ENCODE measurements around the gene PARD3.
"Not testable (repeated sequence)": the region's sequence is repeated elsewhere in the genome, so short reads cannot be mapped to it uniquely, and the experiment has no call there.

PARD3 gene

GRCh38 chr10:34797155-34797554 is 17.9 kb downstream of the PARD3 start:
- no peak for DNase-seq

- DNase-seq = no peak
Measured at GRCh38 chr10:34796133-34796532, 19.0 kb downstream of the PARD3 start.

- DNase-seq = no peak
Measured at GRCh38 chr10:34795334-34795733, 19.8 kb downstream of the PARD3 start.

- DNase-seq = no peak
Measured at GRCh38 chr10:34794835-34795234, 20.3 kb downstream of the PARD3 start.

- DNase-seq = not testable (repeated sequence)
Measured at GRCh38 chr10:34793581-34793980, 21.5 kb downstream of the PARD3 start.

GRCh38 chr10:34792881-34793280 is 22.2 kb downstream of the PARD3 start:
- no peak for DNase-seq

GRCh38 chr10:34791947-34792346 is 23.1 kb downstream of the PARD3 start:
- DNase-seq = no peak

- no peak for DNase-seq
Measured at GRCh38 chr10:34791228-34791627, 23.9 kb downstream of the PARD3 start.

GRCh38 chr10:34789966-34790506 is 25.1 kb downstream of the PARD3 start:
- DNase-seq = no peak

GRCh38 chr10:34786464-34786863 is 28.6 kb downstream of the PARD3 start:
- DNase-seq = no peak

GRCh38 chr10:34781711-34782110 is 33.4 kb downstream of the PARD3 start:
- DNase-seq = no peak

GRCh38 chr10:34780818-34781380 is 34.2 kb downstream of the PARD3 start:
- no peak for DNase-seq

GRCh38 chr10:34778237-34778636 is 36.9 kb downstream of the PARD3 start:
- no peak for DNase-seq

- no peak for DNase-seq
Measured at GRCh38 chr10:34776090-34776690, 38.9 kb downstream of the PARD3 start.

- no peak for DNase-seq
Measured at GRCh38 chr10:34775044-34775637, 40.0 kb downstream of the PARD3 start.

GRCh38 chr10:34773636-34774630 is 41.2 kb downstream of the PARD3 start:
- DNase-seq = no peak

GRCh38 chr10:34771525-34771924 is 43.6 kb downstream of the PARD3 start:
- DNase-seq = no peak

- DNase-seq = no peak
Measured at GRCh38 chr10:34771106-34771505, 44.0 kb downstream of the PARD3 start.

- DNase-seq = no peak
Measured at GRCh38 chr10:34769899-34770298, 45.2 kb downstream of the PARD3 start.

- DNase-seq = no peak
Measured at GRCh38 chr10:34768972-34769330, 46.1 kb downstream of the PARD3 start.

- peak in 6 of 14 donors; percentile 11 to 63 (median 34) for DNase-seq
Measured at GRCh38 chr10:34768261-34768971, 46.7 kb downstream of the PARD3 start.

Measured in C1 segment of cervical spinal cord (tissue), 14 donors.